DOHH2 (cell line): ENCODE measurements around the gene IFI44.

ENCODE experiments used
- H3F3A ChIP-seq: fragments of 200-600 bp; sonication (generic), shearing (Covaris generic); 2 replicates; pipeline ENCODE4 v1.6.0; 2016; ENCODE audit warnings: antibody characterized with exemption, mild to moderate bottlenecking; ENCODE audit not compliant: control insufficient read depth, insufficient read depth
- H3K27ac ChIP-seq: fragments of 200-600 bp; sonication (generic); 2 replicates; pipeline ENCODE4 v1.5.1; 2014; ENCODE audit warnings: low read depth, mild to moderate bottlenecking, low read length, moderate library complexity
- H3K27me3 ChIP-seq: fragments of 200-600 bp; sonication (generic); 2 replicates; pipeline ENCODE4 v1.6.1; 2014; ENCODE audit warnings: mild to moderate bottlenecking, low read length, mixed read lengths; ENCODE audit not compliant: control insufficient read depth
- H3K36me3 ChIP-seq: fragments of 200-600 bp; sonication (generic); 2 replicates; pipeline ENCODE4 v1.6.1; 2014; ENCODE audit warnings: mild to moderate bottlenecking, low read length, moderate library complexity, mixed read lengths; ENCODE audit not compliant: control insufficient read depth
- H3K4me1 ChIP-seq: fragments of 200-600 bp; sonication (generic); 2 replicates; pipeline ENCODE4 v1.6.1; 2014; ENCODE audit warnings: mild to moderate bottlenecking, low read length, mixed read lengths; ENCODE audit not compliant: control insufficient read depth
- H3K4me2 ChIP-seq: fragments of 200-600 bp; sonication (generic); 2 replicates; pipeline ENCODE4 v1.6.0; 2014; ENCODE audit warnings: mild to moderate bottlenecking, low read length, moderate library complexity
- H3K4me3 ChIP-seq: fragments of 200-600 bp; sonication (generic); 2 replicates; pipeline ENCODE4 v1.5.1; 2014; ENCODE audit warnings: mild to moderate bottlenecking, low read length, mixed read lengths
- H3K79me2 ChIP-seq: fragments of 200-600 bp; sonication (generic); 2 replicates; pipeline ENCODE4 v1.6.1; 2014; ENCODE audit warnings: mild to moderate bottlenecking, low read length, mixed read lengths; ENCODE audit not compliant: control insufficient read depth
- H3K9me2 ChIP-seq: fragments of 200-600 bp; sonication (generic); replicated peaks from 2 replicates; pipeline ENCODE4 v1.6.1; 2014; ENCODE audit warnings: mild to moderate bottlenecking, low read length, mixed read lengths; ENCODE audit not compliant: control insufficient read depth
- H3K9me3 ChIP-seq: fragments of 200-600 bp; sonication (generic); 2 replicates; pipeline ENCODE4 v1.6.1; 2014; ENCODE audit warnings: antibody characterized with exemption, low read length, mixed read lengths; ENCODE audit not compliant: control insufficient read depth, insufficient read depth
- H4K20me1 ChIP-seq: fragments of 200-600 bp; sonication (generic); 2 replicates; pipeline ENCODE4 v1.6.0; 2014; ENCODE audit warnings: low read depth, mild to moderate bottlenecking, antibody characterized with exemption, low read length, moderate library complexity; ENCODE audit not compliant: control insufficient read depth, insufficient read depth
- EZH2phosphoT487 ChIP-seq: fragments of 200-600 bp; sonication (generic); IDR thresholded peaks from 2 replicates; pipeline ENCODE4 v1.6.1; 2017; ENCODE audit warnings: borderline replicate concordance, mild to moderate bottlenecking, antibody characterized with exemption, low read length, moderate library complexity, mixed read lengths
- TF ChIP-seq, protein P1 (sequence below): fragments of 200-600 bp; sonication (generic); IDR thresholded peaks from one replicate; pipeline ENCODE4 v1.5.1; 2014; ENCODE audit warnings: antibody characterized with exemption, mild to moderate bottlenecking, low read depth, low read length; ENCODE audit not compliant: poor library complexity, severe bottlenecking

The IFI44 gene

GRCh38 chr1:78640462-78640861, 9.2 kb upstream of the IFI44 start:
- TF ChIP-seq, protein P1, sequence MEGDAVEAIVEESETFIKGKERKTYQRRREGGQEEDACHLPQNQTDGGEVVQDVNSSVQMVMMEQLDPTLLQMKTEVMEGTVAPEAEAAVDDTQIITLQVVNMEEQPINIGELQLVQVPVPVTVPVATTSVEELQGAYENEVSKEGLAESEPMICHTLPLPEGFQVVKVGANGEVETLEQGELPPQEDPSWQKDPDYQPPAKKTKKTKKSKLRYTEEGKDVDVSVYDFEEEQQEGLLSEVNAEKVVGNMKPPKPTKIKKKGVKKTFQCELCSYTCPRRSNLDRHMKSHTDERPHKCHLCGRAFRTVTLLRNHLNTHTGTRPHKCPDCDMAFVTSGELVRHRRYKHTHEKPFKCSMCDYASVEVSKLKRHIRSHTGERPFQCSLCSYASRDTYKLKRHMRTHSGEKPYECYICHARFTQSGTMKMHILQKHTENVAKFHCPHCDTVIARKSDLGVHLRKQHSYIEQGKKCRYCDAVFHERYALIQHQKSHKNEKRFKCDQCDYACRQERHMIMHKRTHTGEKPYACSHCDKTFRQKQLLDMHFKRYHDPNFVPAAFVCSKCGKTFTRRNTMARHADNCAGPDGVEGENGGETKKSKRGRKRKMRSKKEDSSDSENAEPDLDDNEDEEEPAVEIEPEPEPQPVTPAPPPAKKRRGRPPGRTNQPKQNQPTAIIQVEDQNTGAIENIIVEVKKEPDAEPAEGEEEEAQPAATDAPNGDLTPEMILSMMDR, result no peak
- TF ChIP-seq EZH2phosphoT487, result no peak
- no peaks in the 10 kb centered on the region for H3K9me3 ChIP-seq
- no peaks in the 10 kb centered on the region for H3K36me3 ChIP-seq
- H3F3A ChIP-seq, result no peaks in the 10 kb centered on the region
- H3K9me2 ChIP-seq, result no peaks in the 10 kb centered on the region
- no peaks in the 10 kb centered on the region; the same call in 1 of the 2 replicates for H3K27me3 ChIP-seq
- no peak overlapping the region for H3K27ac ChIP-seq
- no peaks in the 10 kb centered on the region for H3K4me1 ChIP-seq
- H3K79me2 ChIP-seq, result no peaks in the 10 kb centered on the region
- H3K4me2 ChIP-seq, result no peak overlapping the region
- no peak overlapping the region for H3K4me3 ChIP-seq
- no peaks in the 10 kb centered on the region for H4K20me1 ChIP-seq

GRCh38 chr1:78641558-78641957, 8.1 kb upstream of the IFI44 start:
- no peaks in the 10 kb centered on the region for H3K9me2 ChIP-seq
- no peak overlapping the region for H3K4me3 ChIP-seq
- no peaks in the 10 kb centered on the region for H3K9me3 ChIP-seq
- H3F3A ChIP-seq, result no peaks in the 10 kb centered on the region
- no peak overlapping the region for H3K4me2 ChIP-seq
- no peak for TF ChIP-seq EZH2phosphoT487
- no peaks in the 10 kb centered on the region for H3K4me1 ChIP-seq
- H3K36me3 ChIP-seq, result no peaks in the 10 kb centered on the region
- H3K79me2 ChIP-seq, result no peaks in the 10 kb centered on the region
- no peaks in the 10 kb centered on the region; the same call in 1 of the 2 replicates for H3K27me3 ChIP-seq
- no peak overlapping the region for H3K27ac ChIP-seq
- no peaks in the 10 kb centered on the region for H4K20me1 ChIP-seq

DNA sequence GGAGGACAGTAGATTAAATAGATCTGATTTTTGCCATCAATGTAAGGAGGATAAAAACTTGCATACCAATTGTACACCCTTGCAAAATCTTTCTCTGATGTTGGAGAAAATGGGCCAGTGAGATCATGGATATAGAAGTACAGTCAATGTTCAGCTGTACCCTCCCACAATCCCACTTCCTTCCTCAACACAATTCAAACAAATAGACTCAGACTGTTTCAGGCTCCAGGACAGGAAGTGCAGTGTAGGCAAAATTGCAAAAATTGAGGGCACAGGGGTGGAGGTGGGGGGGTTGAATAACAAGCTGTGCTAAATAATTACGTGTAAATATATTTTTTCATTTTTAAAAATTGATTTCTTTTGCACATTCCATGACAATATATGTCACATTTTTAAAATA, 3.9 kb upstream of the IFI44 start:
- TF ChIP-seq, protein P1, result no peak
- TF ChIP-seq EZH2phosphoT487, result no peak
- no peaks in the 10 kb centered on the region for H3K4me1 ChIP-seq

GRCh38 chr1:78647238-78647637, 2.4 kb upstream of the IFI44 start:
- TF ChIP-seq, protein P1, result no peak
- TF ChIP-seq EZH2phosphoT487, result no peak
- Histone ChIP-seq H3K27ac (no peak overlapping the region), H3K4me2 (no peak overlapping the region), H3F3A (no peaks in the 10 kb centered on the region), H3K4me1 (no peaks in the 10 kb centered on the region), H3K4me3 (no peak overlapping the region), H3K9me2 (no peaks in the 10 kb centered on the region), H3K27me3 (no peaks in the 10 kb centered on the region), H3K79me2 (no peaks in the 10 kb centered on the region), H3K36me3 (no peaks in the 10 kb centered on the region), H4K20me1 (no peaks in the 10 kb centered on the region), H3K9me3 (no peaks in the 10 kb centered on the region)

More for the DNA sequence above, 3.9 kb upstream of the IFI44 start:
- Histone ChIP-seq H3K9me3 (no peaks in the 10 kb centered on the region), H3K9me2 (no peaks in the 10 kb centered on the region), H3F3A (no peaks in the 10 kb centered on the region), H3K4me2 (no peak overlapping the region), H3K27me3 (no peaks in the 10 kb centered on the region), H3K79me2 (no peaks in the 10 kb centered on the region), H4K20me1 (no peaks in the 10 kb centered on the region), H3K4me3 (no peak overlapping the region), H3K27ac (no peak overlapping the region), H3K36me3 (no peaks in the 10 kb centered on the region)
